HepG2 (cell line): Measurements from ENCODE around the gene LAG3. TPM values are rescaled to one million over a fixed set of nuclear protein-coding genes. Genes with fewer than 3 reads are reported as not detected.

Experiments used
- AHDC1 ChIP-seq: sonication (generic); formaldehyde crosslinking; IDR thresholded peaks from 2 replicates; pipeline ENCODE4 v1.5.1; 2020; ENCODE audit warnings: mild to moderate bottlenecking, missing genetic modification reagents, borderline replicate concordance
- ARID2 ChIP-seq: sonication (generic); formaldehyde crosslinking; IDR thresholded peaks from 2 replicates; pipeline ENCODE4 v1.8.1; 2022; ENCODE audit warnings: mild to moderate bottlenecking, missing genetic modification reagents, borderline replicate concordance
- CREM ChIP-seq, 2 experiments: sonication (generic) in 1 of 2; formaldehyde crosslinking in 1 of 2; IDR thresholded peaks; 2 replicates each; pipeline versions ENCODE4 v1.4.0 to v1.6.1; 2016 to 2020; ENCODE audit warnings: antibody characterized with exemption in 1 of 2, mild to moderate bottlenecking in 1 of 2, missing genetic modification reagents in 1 of 2
- ELF3 ChIP-seq: IDR thresholded peaks from 2 replicates; pipeline ENCODE4 v1.6.1; 2016; ENCODE audit warnings: missing genetic modification reagents, missing compliant biosample characterization
- GFI1 ChIP-seq: sonication (generic); formaldehyde crosslinking; IDR thresholded peaks from 2 replicates; pipeline ENCODE4 v1.5.0; 2020; ENCODE audit warnings: missing genetic modification reagents, mild to moderate bottlenecking, borderline replicate concordance
- HBP1 ChIP-seq: IDR thresholded peaks from 2 replicates; pipeline ENCODE4 v1.6.1; 2016; ENCODE audit warnings: low read depth, control low read depth
- HIVEP1 ChIP-seq: sonication (generic); formaldehyde crosslinking; IDR thresholded peaks from 2 replicates; pipeline ENCODE4 v1.4.0; 2020; ENCODE audit warnings: mild to moderate bottlenecking, missing genetic modification reagents
- MIER2 ChIP-seq: IDR thresholded peaks from 2 replicates; pipeline ENCODE4 v1.6.1; 2016; ENCODE audit warnings: missing biosample characterization, missing genetic modification reagents
- MTA1 ChIP-seq: sonication (generic); formaldehyde crosslinking; IDR thresholded peaks from 2 replicates; pipeline ENCODE4 v1.4.0; 2020; ENCODE audit warnings: missing genetic modification reagents, mild to moderate bottlenecking, borderline replicate concordance
- MTA3 ChIP-seq: sonication (generic); formaldehyde crosslinking; IDR thresholded peaks from 2 replicates; pipeline ENCODE4 v1.4.0; 2020; ENCODE audit warnings: missing genetic modification reagents
- TGIF2 ChIP-seq: IDR thresholded peaks from 2 replicates; pipeline ENCODE4 v1.6.1; 2016; ENCODE audit warnings: control low read depth, missing compliant biosample characterization
- TRAFD1 ChIP-seq: sonication (generic); formaldehyde crosslinking; IDR thresholded peaks from 2 replicates; pipeline ENCODE4 v1.5.1; 2020; ENCODE audit warnings: missing genetic modification reagents, mild to moderate bottlenecking, borderline replicate concordance
- ZNF24 ChIP-seq: fragments of 450-650 bp; IDR thresholded peaks from 2 replicates; pipeline ENCODE4 v1.6.1; 2017; ENCODE audit warnings: antibody characterized with exemption, mild to moderate bottlenecking
- ZNF343 ChIP-seq: sonication (generic); formaldehyde crosslinking; IDR thresholded peaks from 2 replicates; pipeline ENCODE4 v1.4.0; 2020; ENCODE audit warnings: mild to moderate bottlenecking, missing genetic modification reagents
- ZNF530 ChIP-seq: sonication (generic); formaldehyde crosslinking; IDR thresholded peaks from 2 replicates; pipeline ENCODE4 v1.5.0; 2020; ENCODE audit warnings: low read depth, mild to moderate bottlenecking, missing genetic modification reagents
- polyA plus RNA-seq, 8 experiments: library from polyadenylated mRNA; depleted of rRNA in 3 of 8; stranded (reverse) in 7 of 8; unstranded in 1 of 8; fragments of >200 nt; fragmentation: Illumina TruSeq in 4 of 8; extraction: Trizol in 4 of 8; gene quantifications; 2 replicates each; pipeline versions ENCODE4 v1.2.1 to v1.2.3, GENCODE V29; 2011 to 2016; ENCODE audit warnings: low read depth in 4 of 8, missing spikeins in 1 of 8, mixed read lengths in 1 of 8; ENCODE audit not compliant: insufficient read depth in 1 of 8
- total RNA-seq, 5 experiments: library from RNA; depleted of rRNA; stranded (reverse); fragments of >200 nt; fragmentation: Illumina TruSeq; extraction: Trizol; gene quantifications; 2 replicates each; pipeline ENCODE4 v1.2.3, GENCODE V29; 2016; ENCODE audit warnings: low read depth in 1 of 5
- TF ChIP-seq, protein P1 (sequence below): conservative IDR thresholded peaks from 2 replicates; pipeline ENCODE4 v1.6.1; 2018; ENCODE audit warnings: missing genetic modification reagents

The LAG3 gene
- total and polyA plus RNA-seq, 2 of the 13 experiments (the other 11 are each of a cell fraction or from before 2014, with no cell fraction given) = 0.11 to 0.26 TPM

GRCh38 chr12:6752167-6752920 is 20.0 kb upstream of the LAG3 start (continued):
- peak; percentile 25; the same call in 1 of the 2 replicates for TF ChIP-seq AHDC1 (CRISPR knock-in tag)
- no peak; the same call in 1 of the 2 replicates for TF ChIP-seq HIVEP1 (CRISPR knock-in tag)
- 0 out of 2 replicates have a peak, but pooled peaks have one; percentile 17 for TF ChIP-seq ELF3
- TF ChIP-seq ZNF343 (CRISPR knock-in tag) = no peak
- no peak for TF ChIP-seq MTA3 (CRISPR knock-in tag)
- TF ChIP-seq GFI1 = peak; percentile 2; the same call in 1 of the 2 replicates
- TF ChIP-seq CREM (IDR thresholded peaks at IDR 0.05) = no peak
- TF ChIP-seq CREM (CRISPR knock-in tag; IDR thresholded peaks at IDR 0.05) = no peak
- 0 out of 2 replicates have a peak, but pooled peaks have one; percentile 60 for TF ChIP-seq HBP1
- peak; percentile 24; the same call in 1 of the 2 replicates for TF ChIP-seq TGIF2 (CRISPR knock-in tag)
- no peak for TF ChIP-seq MIER2
- TF ChIP-seq ZNF530 (CRISPR knock-in tag) = peak; percentile 90; the same call in 1 of the 2 replicates
- TF ChIP-seq ZNF24 = no peak
- no peak for TF ChIP-seq MTA1
- TF ChIP-seq, protein P1, sequence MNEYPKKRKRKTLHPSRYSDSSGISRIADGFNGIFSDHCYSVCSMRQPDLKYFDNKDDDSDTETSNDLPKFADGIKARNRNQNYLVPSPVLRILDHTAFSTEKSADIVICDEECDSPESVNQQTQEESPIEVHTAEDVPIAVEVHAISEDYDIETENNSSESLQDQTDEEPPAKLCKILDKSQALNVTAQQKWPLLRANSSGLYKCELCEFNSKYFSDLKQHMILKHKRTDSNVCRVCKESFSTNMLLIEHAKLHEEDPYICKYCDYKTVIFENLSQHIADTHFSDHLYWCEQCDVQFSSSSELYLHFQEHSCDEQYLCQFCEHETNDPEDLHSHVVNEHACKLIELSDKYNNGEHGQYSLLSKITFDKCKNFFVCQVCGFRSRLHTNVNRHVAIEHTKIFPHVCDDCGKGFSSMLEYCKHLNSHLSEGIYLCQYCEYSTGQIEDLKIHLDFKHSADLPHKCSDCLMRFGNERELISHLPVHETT (CRISPR knock-in tag) = no peak
- TF ChIP-seq ARID2 (CRISPR knock-in tag) = no peak
- no peak for TF ChIP-seq TRAFD1 (CRISPR knock-in tag)
